Ecto neural progenitor cell (in vitro differentiated cells): ENCODE results near the gene SDK1.
"Not testable (repeated sequence)": the region's sequence is repeated elsewhere in the genome, so short reads cannot be mapped to it uniquely, and the experiment has no call there.

Experiments used
- DNase-seq: peaks from one replicate; pipeline ENCODE4 v3.0.0-alpha.2; 2018; ENCODE audit warnings: low spot score

SDK1 gene

GRCh38 chr7:4073052-4073451 is 772.0 kb downstream of the SDK1 start:
- DNase-seq, result peak; percentile 27

GRCh38 chr7:4073750-4074149 is 772.7 kb downstream of the SDK1 start:
- no peak for DNase-seq

GRCh38 chr7:4074407-4074806 is 773.4 kb downstream of the SDK1 start:
- no peak for DNase-seq

DNA sequence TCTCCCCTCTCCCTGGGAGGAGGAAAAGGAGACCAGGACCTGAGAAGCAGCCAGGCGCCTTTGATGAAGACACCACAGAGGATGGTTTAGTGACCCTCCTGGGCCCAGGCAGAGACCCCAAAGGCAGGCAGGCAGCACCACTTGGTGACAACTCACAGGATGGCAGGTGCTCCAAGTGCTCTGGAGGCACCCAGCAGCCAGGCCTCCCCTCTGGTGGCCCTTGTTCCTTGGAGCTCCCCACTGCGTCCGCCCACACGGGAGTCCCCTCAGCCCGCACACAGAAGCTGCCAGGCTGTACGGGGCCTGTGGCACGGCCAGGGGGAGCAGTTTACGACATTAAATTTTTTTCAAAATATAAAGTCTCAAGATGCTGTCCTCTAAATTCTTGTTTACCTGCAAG is 773.9 kb downstream of the SDK1 start:
- DNase-seq, result no peak

DNA sequence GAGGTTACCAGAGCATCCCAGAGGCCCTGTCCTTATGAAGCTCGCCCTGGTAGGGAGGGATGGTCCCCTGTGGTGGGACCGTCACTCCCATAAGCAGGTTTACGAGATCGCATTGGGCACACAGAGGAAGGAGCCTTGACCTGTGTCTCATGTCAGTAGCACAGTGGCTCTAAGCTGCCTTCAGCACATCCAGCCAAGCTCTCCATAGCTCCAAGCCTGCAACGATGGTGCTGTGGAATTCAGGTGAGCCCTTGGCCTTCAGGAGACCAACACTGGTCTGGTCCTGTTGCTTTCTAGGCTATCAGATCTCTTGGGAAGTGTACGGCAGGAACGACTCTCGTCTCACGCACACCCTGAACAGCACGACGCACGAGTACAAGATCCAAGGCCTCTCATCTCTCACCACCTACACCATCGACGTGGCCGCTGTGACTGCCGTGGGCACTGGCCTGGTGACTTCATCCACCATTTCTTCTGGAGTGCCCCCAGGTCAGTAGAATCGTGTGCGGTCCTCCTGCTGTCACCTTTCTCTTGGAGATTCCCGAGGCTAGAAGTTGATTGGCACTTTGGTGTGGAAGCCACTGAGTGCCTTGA is 775.7 kb downstream of the SDK1 start:
- no peak for DNase-seq

DNA sequence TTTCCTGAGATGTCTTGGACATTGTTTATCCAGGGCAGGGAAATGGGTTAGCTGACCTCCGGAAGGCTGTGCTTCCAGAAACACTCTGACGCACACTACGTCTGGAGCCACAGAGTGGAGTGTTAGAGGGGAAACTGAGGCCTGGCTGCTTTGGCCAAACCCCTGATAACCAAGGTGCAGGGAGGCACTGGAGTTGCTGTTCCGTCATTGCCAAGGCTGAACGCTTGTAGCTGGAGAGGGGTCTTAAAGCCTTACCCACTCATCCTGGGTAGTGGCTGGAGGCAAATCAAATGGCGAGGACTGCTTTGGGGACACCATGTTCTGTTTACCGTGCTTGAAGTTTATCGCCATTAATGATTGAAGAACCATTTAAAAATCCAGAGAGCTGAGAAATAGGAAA is 776.9 kb downstream of the SDK1 start:
- DNase-seq, result no peak

- DNase-seq, result no peak
Observed at GRCh38 chr7:4078580-4078979, 777.5 kb downstream of the SDK1 start.

- peak; percentile 29 for DNase-seq
Observed at GRCh38 chr7:4079366-4079765, 778.3 kb downstream of the SDK1 start.

GRCh38 chr7:4079956-4080355 is 778.9 kb downstream of the SDK1 start:
- DNase-seq, result peak; percentile 24

GRCh38 chr7:4080954-4081353 is 779.9 kb downstream of the SDK1 start:
- peak; percentile 37 for DNase-seq

- no peak for DNase-seq
Observed at GRCh38 chr7:4083513-4083912, 782.5 kb downstream of the SDK1 start.

DNA sequence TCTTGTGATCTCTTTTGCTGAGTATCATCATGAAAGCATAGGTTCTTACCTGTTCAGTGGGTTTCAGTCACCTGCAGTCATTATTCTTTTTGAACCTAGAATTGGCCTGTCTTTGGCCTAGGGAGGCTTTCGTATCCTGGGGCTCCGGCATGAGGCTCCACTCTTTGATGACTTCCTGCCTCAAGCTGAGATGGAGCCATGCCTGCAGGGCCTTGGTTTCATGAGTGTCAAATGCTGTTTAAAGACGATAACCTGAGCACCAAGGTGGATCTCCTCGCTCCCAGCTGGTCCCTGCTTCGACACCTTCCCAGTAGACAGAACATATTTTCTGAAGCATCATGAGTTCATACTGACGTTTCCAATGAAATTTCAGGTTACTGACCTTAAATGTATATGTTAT is 783.2 kb downstream of the SDK1 start:
- no peak for DNase-seq

DNA sequence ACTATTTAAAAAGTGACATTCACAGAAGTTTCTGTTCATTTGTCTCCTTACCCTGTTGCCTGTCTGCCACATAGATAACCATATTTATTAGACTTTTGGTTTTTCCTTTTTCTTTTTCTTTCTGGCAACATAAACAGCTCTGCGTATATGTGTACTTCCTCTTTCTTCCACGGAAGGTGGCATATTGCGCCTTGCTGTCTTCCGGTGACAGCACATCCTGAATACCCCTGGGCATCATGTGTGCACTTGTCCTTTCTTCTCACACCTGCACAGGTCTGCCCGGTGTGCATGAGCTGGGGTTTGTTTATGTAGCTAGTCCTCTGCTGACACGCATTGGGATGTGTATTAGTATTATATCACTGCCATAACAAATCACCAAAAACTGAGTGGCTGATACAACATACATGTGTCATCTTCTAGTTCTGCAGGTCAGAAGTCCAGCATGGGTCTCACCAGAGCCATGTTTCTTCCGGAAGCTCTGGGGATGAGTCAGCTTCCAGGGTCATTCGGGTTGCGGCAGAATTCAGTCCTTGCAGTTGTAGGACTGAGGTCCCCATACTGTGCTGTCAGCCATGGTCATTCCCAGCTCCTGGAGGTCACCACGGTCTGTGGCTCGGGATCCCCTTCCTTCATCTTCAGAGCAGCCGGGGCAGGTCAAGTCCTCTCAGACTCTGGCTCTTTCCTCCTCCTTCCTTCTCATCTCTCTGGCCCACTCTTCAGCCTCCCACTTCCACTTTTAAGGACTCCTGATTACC is 785.1 kb downstream of the SDK1 start:
- no peak for DNase-seq

- DNase-seq, result no peak
Observed at GRCh38 chr7:4086723-4087122, 785.7 kb downstream of the SDK1 start.

DNA sequence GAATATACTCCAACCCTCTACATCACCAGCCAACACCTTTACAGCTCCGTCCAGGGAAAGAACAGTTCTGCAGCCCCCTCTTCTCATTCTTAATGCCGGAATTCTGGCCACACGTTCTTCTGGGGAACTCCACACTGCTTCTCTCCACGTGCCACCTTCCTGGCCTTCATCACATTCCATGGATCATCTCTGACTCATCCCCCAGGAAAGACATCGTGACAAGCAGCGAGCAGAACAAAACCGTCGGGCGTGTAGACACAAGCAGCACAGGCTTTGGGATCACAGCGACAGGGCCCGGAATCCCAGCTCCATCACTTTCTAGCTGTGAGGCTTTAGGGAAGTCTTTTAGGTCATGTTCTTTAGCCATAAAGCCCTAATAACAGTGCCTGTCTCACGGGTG is 790.7 kb downstream of the SDK1 start:
- no peak for DNase-seq

- DNase-seq, result no peak
Observed at GRCh38 chr7:4093035-4093434, 792.0 kb downstream of the SDK1 start.

DNA sequence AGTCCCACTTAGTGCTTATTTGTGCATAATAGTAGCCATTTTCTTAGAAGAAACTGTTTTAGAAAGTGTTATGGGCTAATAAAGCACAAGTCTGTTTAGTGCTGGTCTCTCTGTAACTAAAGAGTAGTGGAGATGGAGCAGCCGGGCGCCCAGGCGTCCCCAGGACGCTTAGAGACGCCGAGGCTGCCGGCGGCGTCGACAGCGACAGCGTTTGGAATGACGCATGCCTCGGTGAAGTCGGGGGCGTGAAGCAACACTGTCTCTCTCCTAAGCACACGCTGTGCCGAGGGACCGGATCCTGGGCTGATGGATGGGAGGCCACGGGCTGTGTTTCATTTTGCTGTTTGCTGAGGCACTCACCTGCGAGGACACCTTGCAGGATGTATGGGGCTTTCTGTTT is 792.4 kb downstream of the SDK1 start:
- DNase-seq, result no peak

DNA sequence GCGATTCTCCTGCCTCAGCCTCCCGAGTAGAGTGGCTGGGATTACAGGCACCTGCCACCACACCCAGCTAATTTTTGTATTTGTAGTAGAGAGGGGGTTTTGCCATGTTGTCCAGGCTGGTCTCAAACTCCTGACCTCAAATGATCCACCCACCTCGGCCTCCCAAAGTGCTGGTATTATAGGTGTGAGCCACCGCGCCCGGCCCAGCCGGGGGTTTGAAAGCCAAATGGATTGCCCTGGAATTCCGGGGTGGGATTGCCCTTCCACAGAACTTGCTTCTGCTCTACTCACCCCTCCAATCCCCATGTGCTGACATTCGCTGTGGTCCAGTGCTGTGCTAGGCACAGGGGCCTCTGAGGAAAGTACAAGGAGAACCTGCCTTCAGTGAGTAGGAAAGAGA is 793.1 kb downstream of the SDK1 start:
- not testable (repeated sequence) for DNase-seq

DNA sequence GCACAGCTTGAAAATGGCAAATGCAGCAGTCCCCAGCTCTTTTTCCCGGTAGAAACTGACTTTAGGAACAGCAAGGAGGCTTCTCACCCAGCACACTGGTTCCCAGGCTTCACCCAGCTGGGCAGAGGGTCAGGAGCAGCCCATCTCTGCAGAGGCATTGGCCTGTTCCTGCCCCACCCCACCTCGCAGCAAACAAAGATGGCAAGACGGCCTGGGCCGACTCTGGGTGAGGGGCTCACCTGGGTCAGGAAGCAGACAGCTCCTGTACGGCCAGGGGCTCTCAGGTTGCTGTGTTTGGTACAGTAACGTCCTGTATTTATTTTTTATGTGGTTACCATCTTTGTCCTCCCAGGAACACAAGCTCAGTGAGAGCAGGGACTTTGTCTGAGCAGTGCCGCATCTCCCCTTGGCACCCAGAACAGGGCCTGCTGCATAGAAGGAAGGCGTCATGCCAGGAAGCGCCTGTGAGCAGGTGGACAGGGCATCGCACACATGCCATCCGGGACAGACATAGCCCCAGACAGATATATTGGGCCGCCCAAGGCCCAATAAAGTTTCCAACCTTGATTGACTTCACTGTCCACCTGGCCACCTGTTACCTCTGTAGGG is 796.1 kb downstream of the SDK1 start:
- DNase-seq, result no peak

DNA sequence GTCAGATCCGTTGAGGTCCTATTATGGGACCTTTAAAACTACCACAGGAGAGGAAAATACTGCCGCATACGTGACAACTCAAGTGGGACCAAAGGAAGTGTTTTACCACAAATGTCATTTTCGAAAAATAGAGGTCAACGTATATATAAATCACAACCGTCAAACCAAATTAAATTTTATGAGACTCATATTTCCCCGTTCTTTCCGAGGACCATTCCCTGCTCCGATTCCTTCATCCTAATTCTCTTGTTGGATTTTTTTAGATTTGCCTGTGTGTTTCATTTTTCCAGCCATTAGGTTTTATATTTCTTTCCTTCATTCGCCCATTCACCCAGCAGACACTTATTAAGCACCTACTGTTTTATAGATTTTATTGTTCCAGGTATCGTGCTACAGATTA is 797.1 kb downstream of the SDK1 start:
- no peak for DNase-seq

GRCh38 chr7:4099651-4100050 is 798.6 kb downstream of the SDK1 start:
- no peak for DNase-seq

- DNase-seq, result no peak
Observed at GRCh38 chr7:4100148-4100547, 799.1 kb downstream of the SDK1 start.

DNA sequence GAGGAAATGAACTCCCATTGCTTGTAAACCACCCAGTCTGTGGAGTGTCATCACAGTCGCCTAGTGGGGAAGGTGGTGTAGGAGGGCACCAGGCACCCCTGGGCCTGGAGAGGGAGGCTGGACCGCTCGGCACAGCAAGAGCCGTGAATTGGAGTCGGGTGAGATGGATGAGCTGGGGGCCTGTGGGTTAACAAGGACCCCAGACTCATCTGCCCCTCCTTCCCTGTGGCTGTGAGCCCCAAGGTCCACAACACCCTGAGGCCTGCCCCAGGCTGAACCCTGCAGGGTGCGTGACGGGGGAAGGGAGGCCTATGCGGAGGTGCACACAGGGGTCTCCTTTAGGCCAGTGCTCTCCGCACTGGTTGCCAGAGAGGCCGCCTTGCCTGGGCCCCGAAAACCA is 799.6 kb downstream of the SDK1 start:
- DNase-seq, result no peak
